H1 (cell line): ENCODE measurements around the gene CCDC78. TPM values are rescaled to one million over a fixed set of nuclear protein-coding genes. Genes with fewer than 3 reads are reported as not detected.

Experiments
- CTCF ChIA-PET: fragments of 300-600 bp; sonication (Branson Sonifier 250); formaldehyde crosslinking; loops from one replicate; lab custom pipeline; 2021; ENCODE audit not compliant: partially characterized antibody; lab: Charles Lee
- POLR2A ChIA-PET: fragments of 300-600 bp; sonication (Branson Sonifier 250); formaldehyde crosslinking; loops from one replicate; lab custom pipeline; 2021; ENCODE audit warnings: inconsistent platforms; ENCODE audit not compliant: partially characterized antibody; lab: Charles Lee
- DNase-seq, 2 experiments: peaks; one replicate each; pipeline versions ENCODE4 v3.0.0 to v3.0.0-alpha.2; 2010 to 2022; ENCODE audit warnings: low spot score in 2 of 2, low read depth in 1 of 2, mixed read lengths in 1 of 2
- FAIRE-seq: peaks from 2 replicates; lab custom pipeline; 2011; peaks lifted over from hg19 to GRCh38; lab: Jason Lieb, UNC
- H2AFZ ChIP-seq: 2 replicates; pipeline ENCODE4 v1.8.1; 2012; ENCODE audit warnings: low read length, inconsistent platforms
- H2AK5ac ChIP-seq: 2 replicates; pipeline ENCODE4 v1.6.1; 2013; ENCODE audit warnings: low read depth, low read length
- H2BK120ac ChIP-seq: replicated peaks from 2 replicates; pipeline ENCODE3; 2013; ENCODE audit warnings: low read depth, low read length, inconsistent platforms
- H2BK12ac ChIP-seq: 2 replicates; pipeline ENCODE4 v1.6.1; 2013; ENCODE audit warnings: low read depth, low read length
- H2BK15ac ChIP-seq: 2 replicates; pipeline ENCODE4 v1.6.1; 2013; ENCODE audit warnings: low read length
- H2BK20ac ChIP-seq: 2 replicates; pipeline ENCODE4 v1.6.1; 2013; ENCODE audit warnings: low read length
- H2BK5ac ChIP-seq: 2 replicates; pipeline ENCODE4 v1.6.1; 2013; ENCODE audit warnings: low read depth, low read length
- H3K14ac ChIP-seq: 2 replicates; pipeline ENCODE4 v1.6.1; 2013; ENCODE audit warnings: inconsistent platforms; ENCODE audit not compliant: insufficient read length
- H3K18ac ChIP-seq: 2 replicates; pipeline ENCODE4 v1.6.1; 2013; ENCODE audit warnings: low read length; ENCODE audit errors: extremely low read depth
- H3K23ac ChIP-seq: 2 replicates; pipeline ENCODE4 v1.6.1; 2013; ENCODE audit warnings: inconsistent platforms; ENCODE audit not compliant: insufficient read length
- H3K23me2 ChIP-seq: 2 replicates; pipeline ENCODE4 v1.6.1; 2013; ENCODE audit warnings: low read depth, low read length
- H3K27ac ChIP-seq: 2 replicates; pipeline ENCODE4 v1.6.1; 2011; ENCODE audit warnings: low read depth, low read length, inconsistent platforms
- H3K27me3 ChIP-seq, 4 experiments: replicated peaks in 1 of 4; 1 replicate in 1 of 4; 2 replicates in 3 of 4; pipeline versions ENCODE4 v1.6.1 to v1.8.1; 2011 to 2013; ENCODE audit warnings: low read length in 3 of 4, mild to moderate bottlenecking in 3 of 4, inconsistent platforms in 2 of 4, mixed read lengths in 2 of 4, moderate library complexity in 1 of 4; ENCODE audit not compliant: control insufficient read depth in 3 of 4, insufficient read depth in 3 of 4; ENCODE audit errors: extremely low read depth in 1 of 4
- H3K36me3 ChIP-seq, 4 experiments: 2 replicates each; pipeline versions ENCODE4 v1.6.1 to v1.8.1; 2011 to 2013; ENCODE audit warnings: mild to moderate bottlenecking in 4 of 4, low read length in 3 of 4, moderate library complexity in 2 of 4, control low read depth in 1 of 4, inconsistent platforms in 1 of 4; ENCODE audit not compliant: insufficient read depth in 4 of 4, control insufficient read depth in 2 of 4
- H3K4ac ChIP-seq: replicated peaks from 2 replicates; pipeline ENCODE3; 2013; ENCODE audit warnings: low read length, low read depth, mixed read lengths, inconsistent platforms; ENCODE audit not compliant: insufficient read length
- H3K4me1 ChIP-seq, 4 experiments: replicated peaks in 1 of 4; 1 replicate in 1 of 4; 2 replicates in 3 of 4; pipeline versions ENCODE4 v1.6.1 to v1.8.1; 2011 to 2013; ENCODE audit warnings: low read length in 3 of 4, inconsistent platforms in 2 of 4, mixed read lengths in 1 of 4; ENCODE audit not compliant: insufficient read depth in 4 of 4, control insufficient read depth in 3 of 4
- H3K4me2 ChIP-seq, 2 experiments: 2 replicates each; pipeline versions ENCODE4 v1.6.1 to v1.8.1; 2011 to 2013; ENCODE audit warnings: low read depth in 2 of 2, low read length in 2 of 2, control low read depth in 1 of 2, inconsistent platforms in 1 of 2, mild to moderate bottlenecking in 1 of 2; ENCODE audit not compliant: insufficient read depth in 1 of 2
- H3K4me3 ChIP-seq, 4 experiments: fragments of 200-600, 300-600 bp in 1 of 4; sonication (generic), shearing (Covaris generic), sonication (Bioruptor Twin) in 1 of 4; 2 replicates each; pipeline versions ENCODE4 v1.5.1 to v1.8.1; 2011 to 2016; ENCODE audit warnings: low read length in 4 of 4, low read depth in 3 of 4, control low read depth in 2 of 4, inconsistent platforms in 2 of 4, mild to moderate bottlenecking in 2 of 4, mixed read lengths in 1 of 4, moderate library complexity in 1 of 4; ENCODE audit not compliant: insufficient read depth in 2 of 4; ENCODE audit errors: extremely low read depth in 1 of 4
- H3K56ac ChIP-seq: replicated peaks from 2 replicates; pipeline ENCODE3; 2013; ENCODE audit warnings: low read depth, mild to moderate bottlenecking, mixed read lengths, low read length, inconsistent platforms; ENCODE audit not compliant: insufficient read length
- H3K79me1 ChIP-seq: 2 replicates; pipeline ENCODE4 v1.6.1; 2013; ENCODE audit warnings: low read depth, low read length, control low read depth
- H3K79me2 ChIP-seq, 2 experiments: 2 replicates each; pipeline versions ENCODE4 v1.6.1 to v1.8.1; 2012 to 2013; ENCODE audit warnings: low read length in 2 of 2, mild to moderate bottlenecking in 2 of 2, inconsistent platforms in 1 of 2; ENCODE audit not compliant: insufficient read depth in 2 of 2, control insufficient read depth in 1 of 2
- H3K9ac ChIP-seq, 4 experiments: replicated peaks in 1 of 4; 1 replicate in 1 of 4; 2 replicates in 3 of 4; pipeline versions ENCODE4 v1.6.1 to v1.8.1; 2011 to 2013; ENCODE audit warnings: low read depth in 3 of 4, low read length in 3 of 4, control low read depth in 2 of 4, mild to moderate bottlenecking in 2 of 4, moderate library complexity in 2 of 4, inconsistent platforms in 1 of 4; ENCODE audit errors: extremely low read depth in 1 of 4
- H3K9me3 ChIP-seq, 2 experiments: 2 replicates each; pipeline versions ENCODE4 v1.6.1 to v1.8.1; 2012 to 2013; ENCODE audit warnings: mild to moderate bottlenecking in 2 of 2, moderate library complexity in 2 of 2, control low read depth in 1 of 2, inconsistent platforms in 1 of 2, low read depth in 1 of 2, low read length in 1 of 2, mixed read lengths in 1 of 2; ENCODE audit not compliant: insufficient read depth in 2 of 2
- H4K20me1 ChIP-seq, 2 experiments: replicated peaks in 1 of 2; 2 replicates each; pipeline versions ENCODE3 to v1.8.1; 2011 to 2013; ENCODE audit warnings: inconsistent platforms in 2 of 2, low read length in 2 of 2, mild to moderate bottlenecking in 1 of 2; ENCODE audit not compliant: insufficient read depth in 2 of 2, control insufficient read depth in 1 of 2
- H4K5ac ChIP-seq: 2 replicates; pipeline ENCODE4 v1.6.1; 2013; ENCODE audit warnings: low read length, low read depth, mixed read lengths, inconsistent platforms; ENCODE audit not compliant: insufficient read length
- H4K8ac ChIP-seq: 2 replicates; pipeline ENCODE4 v1.8.0; 2013; ENCODE audit warnings: mild to moderate bottlenecking, moderate library complexity, low read length, inconsistent platforms; ENCODE audit not compliant: insufficient read depth; ENCODE audit errors: extremely low read depth
- H4K91ac ChIP-seq: replicated peaks from 2 replicates; pipeline ENCODE3; 2013; ENCODE audit warnings: low read length, mixed read lengths, inconsistent platforms; ENCODE audit not compliant: insufficient read length
- ASH2L ChIP-seq: fragments of 200-600, 300-600 bp; sonication (generic); IDR thresholded peaks from one replicate; pipeline ENCODE4 v1.7.1; 2017; ENCODE audit warnings: low read length
- ATF2 ChIP-seq: IDR thresholded peaks from 2 replicates; pipeline ENCODE4 v1.6.1; 2012; ENCODE audit warnings: low read length, inconsistent platforms
- CEBPB ChIP-seq: IDR thresholded peaks from 2 replicates; pipeline ENCODE4 v1.6.1; 2012; ENCODE audit warnings: low read depth, low read length
- EP300 ChIP-seq, 2 experiments: IDR thresholded peaks; 1 replicate in 1 of 2; 2 replicates in 1 of 2; pipeline ENCODE4 v1.6.1; 2011 to 2012; ENCODE audit warnings: low read depth in 2 of 2, low read length in 2 of 2, mild to moderate bottlenecking in 2 of 2, borderline replicate concordance in 1 of 2, inconsistent platforms in 1 of 2, moderate library complexity in 1 of 2
- NANOG ChIP-seq: IDR thresholded peaks from 2 replicates; pipeline ENCODE4 v1.6.1; 2011; ENCODE audit warnings: low read length, low read depth, mild to moderate bottlenecking, inconsistent platforms; ENCODE audit not compliant: insufficient read depth, poor library complexity, severe bottlenecking
- PHF8 ChIP-seq: fragments of 200-600 bp; sonication (generic); conservative IDR thresholded peaks from 2 replicates; pipeline ENCODE4 v1.7.1; 2012; ENCODE audit warnings: low read depth, mild to moderate bottlenecking, inconsistent platforms, low read length, moderate library complexity
- RXRA ChIP-seq: IDR thresholded peaks from 2 replicates; pipeline ENCODE4 v1.6.1; 2011; ENCODE audit warnings: low read depth, mild to moderate bottlenecking, low read length, moderate library complexity; ENCODE audit not compliant: insufficient read depth
- SP1 ChIP-seq: IDR thresholded peaks from 2 replicates; pipeline ENCODE4 v1.6.1; 2011; ENCODE audit warnings: low read depth, low read length
- TAF1 ChIP-seq: IDR thresholded peaks from 2 replicates; pipeline ENCODE4 v1.6.1; 2011; ENCODE audit warnings: mild to moderate bottlenecking, low read depth, low read length
- TCF12 ChIP-seq: IDR thresholded peaks from 2 replicates; pipeline ENCODE4 v1.6.1; 2011; ENCODE audit warnings: low read depth, mild to moderate bottlenecking, low read length
- WGBS, 2 experiments: shearing (Covaris generic) in 1 of 2; methylation state at CpG; one replicate each; pipeline versions ENCODE4 v1.1.6 to v1.1.7; 2013 to 2015; ENCODE audit warnings: low lambda C conversion rate in 2 of 2, mixed read lengths in 2 of 2, inconsistent platforms in 1 of 2, low coverage in 1 of 2, missing lambda C conversion rate in 1 of 2; ENCODE audit not compliant: insufficient replicate concordance in 2 of 2, insufficient coverage in 1 of 2, insufficient read length in 1 of 2; ENCODE audit errors: extremely low coverage in 1 of 2, missing lambda C conversion rate in 1 of 2; 5-methylcytosine and 5-hydroxymethylcytosine counted together
- polyA plus RNA-seq, 7 experiments: library from polyadenylated mRNA; depleted of rRNA in 3 of 7; stranded (reverse) in 5 of 7; unstranded in 2 of 7; fragments of >200 nt in 5 of 7; fragments of 200-250 nt in 2 of 7; gene quantifications; 1 replicate in 5 of 7; 2 replicates in 1 of 7; 4 replicates in 1 of 7; pipeline versions ENCODE4 v1.2.1 to v1.2.3, GENCODE V29; 2011 to 2013; ENCODE audit warnings: missing spikeins in 2 of 7, mixed read lengths in 2 of 7
- total RNA-seq: library from RNA; stranded (reverse); fragmentation: NEBNext Ultra II Directional; extraction: Animal tissue kit (Norgen Biotek cat#: 25700); gene quantifications from 2 replicates; pipeline ENCODE4 v1.2.1, GENCODE V29; 2021

The CCDC78 gene
- total and polyA plus RNA-seq, 2 of the 8 experiments (the other 6 are each of a cell fraction or from before 2014, with no cell fraction given): 7.1 to 8.5 TPM

DNA sequence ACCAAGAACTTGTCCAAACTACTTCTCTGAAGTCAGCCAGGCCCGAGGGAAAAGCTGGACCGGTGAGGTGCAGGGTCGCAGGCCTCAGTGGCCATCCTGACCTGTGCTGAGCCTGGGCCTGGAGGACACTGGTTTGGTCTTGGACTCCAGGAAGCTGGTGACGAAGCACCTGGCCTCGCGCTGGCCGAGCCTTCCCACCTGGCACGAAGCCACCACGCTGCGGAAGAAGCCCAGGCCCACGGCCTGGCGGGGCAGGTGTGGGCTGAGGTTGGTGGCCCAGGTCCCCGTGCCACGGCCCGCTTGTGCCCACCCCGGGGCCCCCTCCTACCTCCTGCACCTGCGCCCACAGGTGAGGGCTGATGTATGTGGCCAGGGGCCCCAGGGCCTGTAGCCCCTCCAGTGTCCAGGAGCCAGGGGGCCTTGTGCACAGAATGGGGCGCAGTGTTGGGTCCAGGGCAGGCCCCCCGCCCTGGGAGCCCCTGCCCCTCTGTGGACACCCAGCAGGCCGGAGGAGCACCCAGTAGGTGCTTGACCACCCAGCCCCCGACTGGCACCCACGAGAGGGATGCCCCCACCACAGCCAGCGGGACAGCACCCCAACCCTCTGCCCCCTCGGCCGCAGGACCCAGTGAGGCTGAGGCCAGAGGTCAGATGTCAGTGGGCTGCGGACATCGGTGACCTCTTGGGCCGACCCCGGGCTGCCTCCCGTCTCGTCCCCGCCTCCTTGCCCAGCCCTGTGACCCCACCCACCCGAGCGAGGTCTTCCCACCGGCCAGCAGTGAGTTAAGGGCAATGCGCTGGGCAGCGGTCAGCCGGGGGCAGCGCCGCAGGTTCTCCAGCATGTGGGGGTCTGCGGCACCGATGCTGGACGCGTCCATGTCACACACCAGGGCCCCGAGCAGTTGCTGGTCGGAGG, 48.1 kb upstream of the CCDC78 start:
- ChIA-PET CTCF (interaction anchor here (1.0 to 6.0 kb wide), 4 partner anchors 11 to 64 kb away, joined by 3 to 35 read pairs (median 9); no protein-coding TSS in a partner anchor), POLR2A (interaction anchor here (2.0 kb wide), 1 partner anchor 58 kb away, joined by 8 read pairs; no protein-coding TSS in a partner anchor)
- Histone ChIP-seq H2AK5ac (no peak overlapping the region), H3K36me3 (no peaks in the 10 kb centered on the region), H3K14ac (no peak overlapping the region), H3K9ac (no peak overlapping the region), H4K20me1 (peaks cover 0 to 1% of the 10 kb centered on the region in 2 experiments), H2BK12ac (no peak overlapping the region), H3K23me2 (no peaks in the 10 kb centered on the region; the same call in 1 of the 2 replicates), H2BK20ac (no peak overlapping the region), H2BK15ac (no peak overlapping the region; the same call in 1 of the 2 replicates), H3K4me1 (peaks cover 0 to 1% (median under 1%) of the 10 kb centered on the region in 4 experiments; a peak in 2 of 7 replicates), H2BK5ac (no peak overlapping the region), H2BK120ac (no peak overlapping the region), H3K4ac (no peak overlapping the region), H3K56ac (no peak overlapping the region), H3K27ac (no peak overlapping the region), H3K9me3 (no peaks in the 10 kb centered on the region), H3K79me1 (no peaks in the 10 kb centered on the region), H3K27me3 (peaks cover 0 to under 1% (median 0%) of the 10 kb centered on the region in 4 experiments; a peak in 2 of 7 replicates), H3K4me2 (no peak overlapping the region), H3K4me3 (no peak overlapping the region), H2AFZ (no peak overlapping the region), H3K79me2 (no peaks in the 10 kb centered on the region), H4K8ac (no peak overlapping the region), H4K5ac (no peak overlapping the region), H4K91ac (no peak overlapping the region), H3K23ac (no peak overlapping the region), H3K18ac (no peak overlapping the region)
- 95% methylated on average over 29 of the region's 46 CpGs; no CpG with 5 or more reads in 1 of the 2 experiments for WGBS, 2 experiments
- DNase-seq: no peak
- FAIRE-seq: no peak
- TF ChIP-seq SP1 (no peak), ASH2L (no peak), EP300 (IDR thresholded peaks at IDR 0.05; ENCODE audit: borderline replicate concordance in 1 of 2, low read depth in 2 of 2, low read length in 2 of 2) (no peak), PHF8 (no peak), NANOG (no peak), ATF2 (no peak), TAF1 (no peak), RXRA (no peak), CEBPB (no peak), TCF12 (no peak)
